Activated T-helper 17 cell treated with anti-CD3 and anti-CD28 coated beads, Interleukin-2, amount 50 U/mL, for 72 hours (primary cell): ENCODE results near the gene ACAP2. TPM values are rescaled to one million over a fixed set of nuclear protein-coding genes. Genes with fewer than 3 reads are reported as not detected.

ENCODE experiments used
- ATAC-seq: fragments of 150-1000 bp; cut with Tn5 transposase; replicated peaks from 2 replicates; pipeline ENCODE4 v1.10.0; 2021; ENCODE audit warnings: mild to moderate bottlenecking, moderate library complexity
- H3K27ac Mint-ChIP-seq: one replicate; pipeline ENCODE4 v1.8.0; 2022; ENCODE audit warnings: mixed read lengths
- H3K27me3 Mint-ChIP-seq: one replicate; pipeline ENCODE4 v1.8.0; 2022; ENCODE audit warnings: mixed read lengths
- H3K36me3 Mint-ChIP-seq: one replicate; pipeline ENCODE4 v1.8.0; 2022; ENCODE audit warnings: low read depth, mild to moderate bottlenecking, mixed read lengths
- H3K4me1 Mint-ChIP-seq: one replicate; pipeline ENCODE4 v1.8.0; 2022; ENCODE audit warnings: mixed read lengths
- H3K4me3 Mint-ChIP-seq: one replicate; pipeline ENCODE4 v1.8.0; 2022; ENCODE audit warnings: mild to moderate bottlenecking, mixed read lengths
- H3K9me3 Mint-ChIP-seq: one replicate; pipeline ENCODE4 v1.8.0; 2022; ENCODE audit warnings: mixed read lengths
- total RNA-seq, 2 donors: library from RNA; stranded (reverse); gene quantifications; one replicate each; pipeline ENCODE4 v1.2.3, GENCODE V29; 2022

ACAP2 gene
- total RNA-seq, 2 donors from 2014 or later, result 58.0 to 74.0 TPM

- H3K9me3 Mint-ChIP-seq, result peaks cover 4% of the 10 kb centered on the region
- no peaks in the 10 kb centered on the region for H3K36me3 Mint-ChIP-seq
- H3K4me3 Mint-ChIP-seq, result no peak overlapping the region
- no peak overlapping the region for H3K27ac Mint-ChIP-seq
- ATAC-seq, result peak; percentile 63
- H3K4me1 Mint-ChIP-seq, result peaks cover 6% of the 10 kb centered on the region
- H3K27me3 Mint-ChIP-seq, result no peaks in the 10 kb centered on the region
These were observed 10.4 kb upstream of the ACAP2 start for GRCh38 chr3:195453236-195453635.

- no peak for ATAC-seq
- peaks cover 4% of the 10 kb centered on the region for H3K9me3 Mint-ChIP-seq
- H3K4me3 Mint-ChIP-seq, result no peak overlapping the region
- no peaks in the 10 kb centered on the region for H3K27me3 Mint-ChIP-seq
- H3K36me3 Mint-ChIP-seq, result no peaks in the 10 kb centered on the region
- peaks cover 4% of the 10 kb centered on the region for H3K4me1 Mint-ChIP-seq
- no peak overlapping the region for H3K27ac Mint-ChIP-seq
These were observed 8.7 kb upstream of the ACAP2 start for GRCh38 chr3:195451373-195452015.

GRCh38 chr3:195450731-195451229 is 8.0 kb upstream of the ACAP2 start:
- peaks cover 9% of the 10 kb centered on the region for H3K4me1 Mint-ChIP-seq
- H3K27me3 Mint-ChIP-seq, result no peaks in the 10 kb centered on the region
- no peak overlapping the region for H3K27ac Mint-ChIP-seq
- H3K4me3 Mint-ChIP-seq, result no peak overlapping the region
- no peaks in the 10 kb centered on the region for H3K36me3 Mint-ChIP-seq
- no peak for ATAC-seq
- peaks cover 4% of the 10 kb centered on the region for H3K9me3 Mint-ChIP-seq

DNA sequence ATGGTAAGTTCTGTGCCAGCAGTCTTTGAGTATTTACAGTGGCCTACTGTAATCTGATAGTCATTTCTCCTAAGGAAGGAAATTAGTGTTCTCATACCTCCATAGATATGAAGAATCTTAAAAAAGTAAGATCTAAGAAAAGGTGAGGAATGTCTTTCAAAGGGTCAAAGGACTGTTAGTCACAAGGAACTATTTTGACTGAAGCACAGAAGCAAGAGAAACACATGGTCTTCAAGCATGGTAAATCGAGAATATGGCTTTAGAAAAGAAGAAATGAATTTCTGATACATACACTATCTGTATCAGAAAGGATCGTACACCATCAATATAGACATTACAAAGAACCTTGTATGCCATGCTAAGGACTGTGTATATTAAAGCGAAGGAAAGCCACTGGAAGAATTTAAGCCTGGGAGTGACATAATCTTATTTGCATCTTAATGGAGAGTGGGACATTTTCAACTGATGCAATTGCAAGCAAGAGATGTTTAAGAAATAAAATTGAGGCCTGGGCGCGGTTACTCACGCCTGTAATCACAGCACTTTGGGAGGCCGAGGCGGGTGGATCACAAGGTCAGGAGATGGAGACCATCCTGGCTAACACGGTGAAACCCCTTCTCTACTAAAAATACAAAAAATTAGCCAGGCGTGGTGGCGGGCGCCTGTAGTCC is 5.5 kb upstream of the ACAP2 start:
- Mint-ChIP-seq H3K27ac (no peak overlapping the region), H3K4me3 (no peak overlapping the region), H3K27me3 (no peaks in the 10 kb centered on the region), H3K4me1 (peaks cover 18% of the 10 kb centered on the region), H3K36me3 (no peaks in the 10 kb centered on the region), H3K9me3 (no peaks in the 10 kb centered on the region)
- ATAC-seq, result no peak

DNA sequence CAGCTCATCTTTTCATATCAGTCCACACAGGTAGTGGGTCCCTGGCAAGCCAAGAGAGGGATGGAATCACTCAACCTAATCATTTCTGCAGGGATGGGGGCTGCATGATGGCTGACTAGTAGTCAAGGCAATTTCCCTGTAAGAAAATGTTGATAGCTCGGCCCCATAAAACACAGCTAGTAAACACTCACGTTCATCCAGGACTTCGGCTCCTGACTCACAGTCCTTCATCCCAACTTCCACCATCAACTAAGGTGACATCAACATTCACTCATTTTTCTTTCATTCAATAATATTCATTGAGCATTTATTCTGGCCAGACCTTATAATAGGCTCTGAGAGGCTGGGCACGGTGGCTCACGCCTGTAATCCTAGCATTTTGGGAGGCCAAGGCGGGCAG is 4.4 kb upstream of the ACAP2 start:
- Mint-ChIP-seq H3K27me3 (no peaks in the 10 kb centered on the region), H3K36me3 (peaks cover under 1% of the 10 kb centered on the region), H3K4me3 (no peak overlapping the region), H3K27ac (no peak overlapping the region), H3K9me3 (no peaks in the 10 kb centered on the region), H3K4me1 (peaks cover 21% of the 10 kb centered on the region)
- no peak for ATAC-seq

DNA sequence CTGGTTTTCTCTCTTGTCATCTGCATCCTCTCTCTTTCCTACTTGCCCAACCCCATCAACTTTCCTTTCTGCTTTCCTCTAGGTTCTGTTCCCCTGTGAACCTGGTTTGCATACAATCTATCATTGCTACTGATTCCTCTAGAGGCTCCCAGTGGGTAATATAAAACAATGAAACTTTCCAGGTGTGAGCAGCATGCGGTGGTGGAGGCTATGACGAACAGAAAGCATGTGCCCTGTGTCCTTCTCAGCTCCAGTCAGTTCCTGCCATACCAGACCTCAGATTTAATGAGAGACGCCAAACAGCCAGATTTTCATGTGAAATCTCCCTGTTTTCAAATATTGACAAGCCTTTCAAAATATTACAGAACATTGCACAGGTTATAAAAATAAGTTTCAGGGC is 3.5 kb upstream of the ACAP2 start:
- H3K27me3 Mint-ChIP-seq, result no peaks in the 10 kb centered on the region
- H3K36me3 Mint-ChIP-seq, result peaks cover 9% of the 10 kb centered on the region
- H3K4me1 Mint-ChIP-seq, result peaks cover 21% of the 10 kb centered on the region
- ATAC-seq, result no peak
- no peak overlapping the region for H3K4me3 Mint-ChIP-seq
- H3K27ac Mint-ChIP-seq, result no peak overlapping the region
- no peaks in the 10 kb centered on the region for H3K9me3 Mint-ChIP-seq

DNA sequence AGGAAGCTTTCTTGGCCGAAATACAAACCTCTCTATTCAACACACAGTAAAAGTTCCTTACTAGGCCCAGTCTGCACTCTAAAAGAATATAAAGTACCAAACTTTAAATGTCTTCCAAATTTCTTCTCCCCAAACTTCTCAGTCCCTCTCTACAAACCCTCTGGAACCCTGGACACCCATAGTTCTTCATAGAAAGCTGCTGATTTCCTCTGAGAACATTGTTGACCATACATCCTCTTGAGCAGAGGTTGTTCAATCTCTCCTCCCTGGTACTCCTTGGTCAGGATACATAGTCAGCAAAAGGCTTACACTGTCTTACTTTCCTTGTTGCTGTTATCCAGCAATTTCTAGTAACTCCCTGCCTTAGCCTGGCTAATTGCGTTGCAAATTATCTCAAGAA is 3.1 kb upstream of the ACAP2 start:
- H3K4me3 Mint-ChIP-seq, result no peak overlapping the region
- no peaks in the 10 kb centered on the region for H3K9me3 Mint-ChIP-seq

DNA sequence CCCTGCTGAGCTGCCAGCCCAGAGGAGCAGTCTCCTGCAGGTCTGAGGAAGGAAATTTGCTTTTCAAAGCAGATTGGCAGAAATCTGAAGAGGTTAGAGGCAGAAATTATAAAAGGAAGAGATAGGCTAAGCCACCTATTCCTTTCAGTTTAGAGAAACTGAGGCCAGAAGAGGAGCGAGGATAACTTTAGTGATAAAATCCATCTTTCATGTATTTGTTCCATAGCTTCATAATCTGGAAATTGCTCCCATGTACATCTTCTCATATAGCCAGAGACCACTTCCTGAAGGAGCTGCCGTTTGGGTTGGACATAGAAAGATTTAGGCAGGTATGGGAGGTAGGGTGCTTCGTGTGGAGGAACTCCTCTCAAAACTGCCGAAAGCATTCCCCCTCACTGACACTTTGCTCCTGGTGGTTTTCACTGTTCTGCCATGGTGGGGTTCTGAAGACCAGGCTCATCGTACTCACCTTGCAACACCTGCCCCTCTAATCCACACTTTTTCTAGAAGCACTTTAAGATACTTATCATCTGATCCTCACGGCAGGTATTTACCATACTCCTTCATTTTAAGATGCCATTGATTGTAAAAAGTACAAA is 670 bp upstream of the ACAP2 start:
- Mint-ChIP-seq H3K27ac (peak overlapping the region; percentile 87), H3K9me3 (no peaks in the 10 kb centered on the region)

More for the DNA sequence above, 3.1 kb upstream of the ACAP2 start:
- no peak for ATAC-seq
- Mint-ChIP-seq H3K36me3 (peaks cover 14% of the 10 kb centered on the region), H3K27me3 (no peaks in the 10 kb centered on the region), H3K4me1 (peaks cover 21% of the 10 kb centered on the region), H3K27ac (no peak overlapping the region)

DNA sequence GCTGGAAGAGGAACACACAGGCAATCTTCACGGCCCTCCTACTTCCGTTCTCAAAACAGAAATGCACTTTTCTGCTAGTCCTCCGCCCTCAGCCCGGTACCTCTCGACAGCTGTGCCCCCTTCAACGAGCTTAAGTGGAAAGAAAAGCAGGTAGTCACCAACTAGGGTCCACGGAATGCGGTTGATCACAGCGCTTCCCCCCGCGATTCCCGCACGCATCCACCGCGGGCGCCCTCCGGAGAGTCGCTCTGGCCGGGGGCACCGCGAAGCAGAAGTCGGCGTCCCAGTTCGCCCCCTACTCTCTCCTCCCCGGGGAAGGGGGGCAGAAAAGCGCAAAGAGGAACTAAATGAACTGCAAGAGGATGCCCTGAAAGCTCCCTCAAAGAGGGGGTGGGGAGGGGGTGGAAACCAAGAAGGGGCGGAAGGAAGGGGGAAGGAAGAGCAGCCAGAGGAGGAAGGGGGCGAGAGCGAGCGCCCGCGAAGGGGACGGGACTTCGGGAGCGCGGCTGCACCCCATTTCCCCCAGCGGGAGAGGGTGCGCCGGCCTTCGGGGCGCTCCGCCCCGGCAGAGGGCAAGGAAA is 738 bp downstream of the ACAP2 start:
- peaks cover 25% of the 10 kb centered on the region for H3K36me3 Mint-ChIP-seq
- H3K4me1 Mint-ChIP-seq, result peaks cover 27% of the 10 kb centered on the region
- no peaks in the 10 kb centered on the region for H3K27me3 Mint-ChIP-seq
- no peaks in the 10 kb centered on the region for H3K9me3 Mint-ChIP-seq
- H3K27ac Mint-ChIP-seq, result peak overlapping the region; percentile 93
- ATAC-seq, result peak; percentile 2
- peak overlapping the region; percentile 98 for H3K4me3 Mint-ChIP-seq

More for the DNA sequence above, 670 bp upstream of the ACAP2 start:
- Mint-ChIP-seq H3K27me3 (no peaks in the 10 kb centered on the region), H3K4me1 (peaks cover 27% of the 10 kb centered on the region), H3K36me3 (peaks cover 25% of the 10 kb centered on the region), H3K4me3 (peak overlapping the region; percentile 98)
- no peak for ATAC-seq

DNA sequence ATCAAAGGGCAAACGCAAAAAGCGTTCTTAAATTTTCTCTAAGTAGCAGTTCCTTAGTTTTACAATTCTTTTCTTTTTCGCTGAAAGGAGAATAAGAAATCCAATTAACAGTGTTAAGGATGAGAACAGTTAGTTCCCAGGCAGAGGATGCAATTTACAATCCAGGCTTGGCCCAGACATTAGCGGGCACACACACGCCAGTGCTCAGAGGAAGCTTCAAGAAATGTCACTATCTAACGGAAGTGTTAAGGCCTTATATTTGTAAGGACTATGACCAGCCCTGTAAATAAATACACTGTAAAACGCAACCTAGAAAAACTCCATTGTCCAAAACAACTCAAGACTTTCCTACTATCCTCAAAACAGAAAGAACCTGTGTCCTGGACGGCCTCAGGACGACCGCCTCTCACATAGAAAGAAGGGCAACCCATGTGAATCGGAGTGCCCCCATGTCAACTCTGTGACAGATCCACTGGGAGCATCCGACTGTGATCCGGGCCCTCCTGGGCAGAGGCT is 1.3 kb downstream of the ACAP2 start:
- Mint-ChIP-seq H3K27ac (peak overlapping the region; percentile 93), H3K9me3 (no peaks in the 10 kb centered on the region), H3K4me1 (peaks cover 27% of the 10 kb centered on the region)

DNA sequence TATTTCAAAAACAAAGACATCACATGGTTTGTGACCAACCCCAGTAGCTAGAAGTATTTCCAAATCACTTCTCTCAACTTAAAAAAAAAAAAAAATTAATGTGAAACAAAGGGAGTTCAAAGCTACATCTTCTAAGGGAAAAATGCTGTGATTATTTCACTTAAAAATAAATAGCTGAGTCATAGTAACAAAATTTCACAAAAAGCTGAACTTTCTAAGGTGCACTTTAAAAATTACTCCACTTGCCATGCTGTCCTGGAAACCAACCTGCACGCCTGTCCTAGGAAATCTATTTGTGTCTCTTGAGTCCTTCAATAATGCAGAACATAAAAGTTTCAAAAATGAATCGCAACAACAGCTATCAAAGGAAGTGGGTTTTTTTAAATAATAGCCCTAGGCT is 1.8 kb downstream of the ACAP2 start:
- H3K9me3 Mint-ChIP-seq, result no peaks in the 10 kb centered on the region
- H3K27ac Mint-ChIP-seq, result peak overlapping the region; percentile 93
- H3K4me3 Mint-ChIP-seq, result peak overlapping the region; percentile 98
- H3K27me3 Mint-ChIP-seq, result no peaks in the 10 kb centered on the region
- H3K4me1 Mint-ChIP-seq, result peaks cover 24% of the 10 kb centered on the region
- peaks cover 25% of the 10 kb centered on the region for H3K36me3 Mint-ChIP-seq
- no peak for ATAC-seq

More for the DNA sequence above, 1.3 kb downstream of the ACAP2 start:
- Mint-ChIP-seq H3K36me3 (peaks cover 25% of the 10 kb centered on the region), H3K4me3 (peak overlapping the region; percentile 98), H3K27me3 (no peaks in the 10 kb centered on the region)
- no peak for ATAC-seq

- no peak for ATAC-seq
- Mint-ChIP-seq H3K4me3 (peak overlapping the region; percentile 98), H3K27ac (no peak overlapping the region), H3K36me3 (peaks cover 25% of the 10 kb centered on the region), H3K9me3 (no peaks in the 10 kb centered on the region), H3K27me3 (no peaks in the 10 kb centered on the region), H3K4me1 (peaks cover 23% of the 10 kb centered on the region)
These were observed 2.4 kb downstream of the ACAP2 start for GRCh38 chr3:195440379-195440778.

DNA sequence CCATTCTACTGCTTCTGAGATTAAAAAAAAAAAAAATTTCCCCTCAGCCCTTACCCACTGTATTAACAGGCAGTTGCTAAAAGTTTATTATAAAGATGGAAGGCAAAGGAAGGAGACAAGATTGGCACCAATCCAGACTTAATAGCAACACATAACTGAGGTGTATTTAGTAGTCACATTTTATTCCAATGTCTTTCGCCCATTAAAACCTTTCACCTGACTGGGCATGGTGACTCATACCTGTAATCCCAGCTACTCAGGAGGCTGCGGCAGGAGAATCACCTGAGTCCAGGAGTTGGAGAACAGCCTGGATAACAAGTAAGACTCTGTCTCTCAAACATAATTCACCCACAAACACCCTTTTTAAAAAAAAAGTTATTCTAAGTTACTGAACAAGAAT is 4.4 kb downstream of the ACAP2 start:
- peaks cover 33% of the 10 kb centered on the region for H3K36me3 Mint-ChIP-seq
- no peaks in the 10 kb centered on the region for H3K27me3 Mint-ChIP-seq
- ATAC-seq, result no peak
- no peaks in the 10 kb centered on the region for H3K9me3 Mint-ChIP-seq
- H3K4me3 Mint-ChIP-seq, result no peak overlapping the region
- H3K4me1 Mint-ChIP-seq, result peaks cover 24% of the 10 kb centered on the region
- H3K27ac Mint-ChIP-seq, result no peak overlapping the region

DNA sequence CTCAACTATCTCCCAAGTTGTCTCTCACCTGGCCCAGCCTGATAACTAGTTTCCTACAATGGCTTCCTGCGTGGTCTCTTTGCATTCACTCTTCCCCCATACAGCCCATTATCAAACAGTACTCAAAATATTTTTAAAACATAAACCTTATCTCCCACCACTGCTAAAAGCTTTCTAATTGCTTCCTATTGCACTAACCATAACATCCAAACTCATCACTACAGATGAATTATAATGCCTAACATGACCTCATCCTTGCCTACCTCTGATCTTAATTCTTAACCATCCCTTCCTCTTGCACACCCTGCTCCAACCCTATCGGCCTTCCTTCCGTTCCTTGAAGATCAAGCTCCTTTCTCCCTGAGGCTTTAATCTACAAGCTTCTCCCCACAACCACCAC is 17.0 kb downstream of the ACAP2 start:
- no peak overlapping the region for H3K4me3 Mint-ChIP-seq
- ATAC-seq, result no peak

More for the DNA sequence above, 17.0 kb downstream of the ACAP2 start:
- Mint-ChIP-seq H3K4me1 (peaks cover 26% of the 10 kb centered on the region), H3K27me3 (no peaks in the 10 kb centered on the region), H3K27ac (no peak overlapping the region), H3K36me3 (no peaks in the 10 kb centered on the region), H3K9me3 (no peaks in the 10 kb centered on the region)
